GM19397 (cell line): ENCODE data around the gene NEIL3.
A peak's percentile ranks its signal among the peaks of the same experiment; 100 is the strongest.
"Not testable (repeated sequence)": the region's sequence is repeated elsewhere in the genome, so short reads cannot be mapped to it uniquely, and the experiment has no call there.

Experiments
- ATAC-seq: cut with Tn5 transposase; IDR thresholded peaks from one replicate; pipeline ENCODE4 v1.9.1; 2021; ENCODE audit warnings: mild to moderate bottlenecking, moderate library complexity; ENCODE audit not compliant: unreplicated experiment

NEIL3 gene

GRCh38 chr4:177301126-177301639 lies 8.5 kb upstream of the NEIL3 start:
- ATAC-seq: no peak

- ATAC-seq: no peak
Observed at GRCh38 chr4:177302371-177303100, 7.1 kb upstream of the NEIL3 start.

DNA sequence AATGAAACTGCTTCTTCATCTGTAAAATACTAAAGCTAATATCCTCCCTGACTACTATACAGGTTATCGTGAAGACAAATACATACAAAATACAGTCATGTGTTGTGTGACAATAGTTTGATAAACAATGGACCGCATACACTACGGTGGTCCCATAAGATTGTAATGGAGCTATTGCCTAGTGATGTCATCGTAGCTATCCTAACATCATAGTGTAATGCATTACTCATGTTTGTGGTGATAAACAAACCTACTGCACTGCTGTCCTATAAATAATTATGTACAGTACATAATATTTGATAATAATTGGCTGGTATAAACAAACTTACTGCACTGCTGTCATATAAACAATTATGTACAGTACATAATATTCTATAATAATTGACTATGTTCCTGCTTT lies 5.6 kb upstream of the NEIL3 start:
- no peak for ATAC-seq

- not testable (repeated sequence) for ATAC-seq
Observed at GRCh38 chr4:177304864-177305263, 4.8 kb upstream of the NEIL3 start.

DNA sequence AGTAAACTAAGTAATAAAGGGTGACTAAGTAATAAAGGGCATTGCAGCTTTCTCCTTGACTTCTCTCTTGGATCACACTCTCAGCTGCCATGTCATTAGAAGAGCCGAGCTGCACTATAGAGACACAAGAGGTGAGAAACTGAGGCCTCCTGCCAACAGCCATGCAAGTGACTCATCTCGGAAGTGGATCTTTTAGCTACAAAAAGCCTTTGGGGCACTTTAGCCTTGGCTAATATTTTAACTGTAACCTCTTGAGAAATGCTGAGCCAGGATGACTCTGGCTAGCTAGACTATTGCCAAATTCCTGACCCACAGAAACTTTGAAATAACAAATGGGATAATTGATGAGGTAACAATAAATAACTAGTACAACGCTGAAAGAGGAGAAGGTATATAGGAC lies 1.5 kb upstream of the NEIL3 start:
- ATAC-seq: no peak

GRCh38 chr4:177308847-177309521 lies 690 bp upstream of the NEIL3 start:
- ATAC-seq: no peak

DNA sequence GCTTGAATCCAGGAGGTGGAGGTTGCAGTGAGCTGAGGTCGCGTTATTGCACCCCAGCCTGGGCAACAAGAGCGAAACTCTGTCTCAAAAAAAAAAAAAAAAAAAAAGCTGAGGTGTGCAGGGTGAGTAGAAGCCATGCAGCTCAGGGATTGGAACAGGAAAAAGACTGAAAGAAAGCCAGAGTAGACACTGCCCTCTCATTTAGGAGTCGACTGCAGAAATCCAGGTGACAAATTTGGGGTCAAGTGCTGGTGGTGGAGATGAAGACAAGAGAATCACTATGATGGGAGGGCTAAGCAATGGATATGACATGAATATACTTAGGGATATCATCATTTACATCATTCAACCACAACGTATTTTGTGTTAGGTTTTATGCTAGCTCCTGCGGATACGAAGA lies 1.9 kb downstream of the NEIL3 start:
- ATAC-seq: no peak

- no peak for ATAC-seq
Observed at GRCh38 chr4:177313263-177313662, 3.6 kb downstream of the NEIL3 start.

DNA sequence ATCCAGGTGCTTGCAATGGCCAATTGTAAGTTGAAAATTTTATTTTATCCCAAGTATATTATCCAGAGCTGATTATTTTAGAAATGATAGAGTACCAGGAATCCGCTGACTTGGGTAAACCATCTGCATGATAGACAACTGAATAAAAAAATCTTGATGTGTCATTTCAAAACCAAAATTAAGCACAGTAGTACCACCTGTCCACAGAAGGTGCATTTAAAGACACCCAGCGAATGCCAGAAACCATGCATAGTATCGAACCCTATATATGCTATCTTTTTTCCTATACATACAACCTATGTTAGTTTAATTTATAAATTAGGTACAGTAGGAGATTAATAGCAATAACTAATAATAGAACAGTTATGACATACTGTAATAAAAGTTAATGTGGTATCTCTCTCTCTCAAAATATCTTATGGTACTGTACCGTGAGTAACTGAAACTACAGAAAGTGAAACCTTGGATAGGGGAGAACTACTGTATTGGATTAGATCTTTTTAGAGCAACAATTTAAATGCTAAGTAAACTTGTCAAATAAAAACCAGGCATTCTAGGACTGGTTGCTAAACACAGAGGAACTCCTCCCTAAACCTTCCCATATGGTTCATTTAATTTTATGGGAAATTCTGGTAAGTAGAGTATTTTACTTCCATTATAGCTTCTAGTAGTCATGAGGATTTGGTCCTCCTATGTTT lies 6.2 kb downstream of the NEIL3 start:
- ATAC-seq: no peak

DNA sequence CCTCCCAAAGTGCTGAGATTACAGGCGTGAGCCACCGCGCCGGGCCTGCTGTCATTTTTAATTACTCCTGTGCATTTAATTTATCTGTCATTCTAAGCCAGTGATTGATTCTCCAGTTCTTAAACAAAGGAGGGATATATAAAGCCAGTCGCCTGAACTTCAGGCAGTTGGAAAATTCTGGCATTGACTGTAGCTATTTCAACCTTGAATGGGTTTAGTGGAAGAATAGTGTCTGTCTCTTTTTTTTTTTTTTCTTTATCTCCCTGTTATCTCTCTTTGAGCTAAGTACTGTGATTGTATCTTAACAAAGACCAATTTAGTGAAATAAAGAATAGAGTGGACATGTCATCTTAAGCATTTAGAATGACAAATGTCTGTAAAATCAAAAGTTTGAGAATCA lies 11.0 kb downstream of the NEIL3 start:
- no peak for ATAC-seq

- ATAC-seq: no peak
Observed at GRCh38 chr4:177321647-177322046, 12.0 kb downstream of the NEIL3 start.

GRCh38 chr4:177322266-177322665 lies 12.6 kb downstream of the NEIL3 start:
- no peak for ATAC-seq

DNA sequence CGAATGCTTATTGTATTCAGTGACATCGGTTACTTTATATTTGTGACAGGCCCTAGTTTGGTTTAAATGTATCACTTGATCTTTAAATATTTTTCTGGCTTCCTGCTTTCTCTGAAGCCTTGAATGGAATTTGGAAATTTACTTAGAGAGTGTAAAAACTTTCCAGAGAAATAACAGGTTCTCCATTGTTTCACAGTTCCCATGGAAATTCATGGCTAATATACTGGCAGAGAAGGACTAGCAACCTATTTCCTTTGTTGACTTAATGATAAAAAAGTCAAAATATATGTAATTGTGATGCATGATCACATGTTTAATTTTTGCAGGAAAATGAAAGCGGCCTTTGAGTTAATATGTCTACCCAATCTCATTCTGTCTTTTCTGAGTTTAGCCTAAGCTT lies 13.2 kb downstream of the NEIL3 start:
- ATAC-seq: no peak

- ATAC-seq: no peak
Observed at GRCh38 chr4:177323416-177323815, 13.7 kb downstream of the NEIL3 start.

DNA sequence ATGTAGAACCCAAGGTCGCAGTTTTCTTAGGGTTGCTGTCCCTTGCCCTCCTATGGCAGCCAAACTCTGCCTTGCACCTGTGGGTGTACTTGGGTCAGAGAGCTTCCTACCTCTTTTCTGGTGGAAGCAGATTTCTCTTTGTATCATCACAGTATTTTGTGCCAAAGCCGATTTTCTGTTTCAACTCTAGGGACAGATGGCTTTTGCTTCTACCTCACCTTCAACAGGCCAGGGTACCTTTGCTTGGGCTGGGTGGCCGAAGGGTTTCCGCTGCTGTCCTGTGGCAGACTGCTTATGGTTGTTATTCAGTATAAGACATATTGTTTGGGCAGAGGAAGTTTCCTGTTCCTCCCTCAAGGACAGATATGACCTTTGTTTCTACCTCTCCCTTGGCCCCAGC lies 22.4 kb downstream of the NEIL3 start:
- no peak for ATAC-seq

DNA sequence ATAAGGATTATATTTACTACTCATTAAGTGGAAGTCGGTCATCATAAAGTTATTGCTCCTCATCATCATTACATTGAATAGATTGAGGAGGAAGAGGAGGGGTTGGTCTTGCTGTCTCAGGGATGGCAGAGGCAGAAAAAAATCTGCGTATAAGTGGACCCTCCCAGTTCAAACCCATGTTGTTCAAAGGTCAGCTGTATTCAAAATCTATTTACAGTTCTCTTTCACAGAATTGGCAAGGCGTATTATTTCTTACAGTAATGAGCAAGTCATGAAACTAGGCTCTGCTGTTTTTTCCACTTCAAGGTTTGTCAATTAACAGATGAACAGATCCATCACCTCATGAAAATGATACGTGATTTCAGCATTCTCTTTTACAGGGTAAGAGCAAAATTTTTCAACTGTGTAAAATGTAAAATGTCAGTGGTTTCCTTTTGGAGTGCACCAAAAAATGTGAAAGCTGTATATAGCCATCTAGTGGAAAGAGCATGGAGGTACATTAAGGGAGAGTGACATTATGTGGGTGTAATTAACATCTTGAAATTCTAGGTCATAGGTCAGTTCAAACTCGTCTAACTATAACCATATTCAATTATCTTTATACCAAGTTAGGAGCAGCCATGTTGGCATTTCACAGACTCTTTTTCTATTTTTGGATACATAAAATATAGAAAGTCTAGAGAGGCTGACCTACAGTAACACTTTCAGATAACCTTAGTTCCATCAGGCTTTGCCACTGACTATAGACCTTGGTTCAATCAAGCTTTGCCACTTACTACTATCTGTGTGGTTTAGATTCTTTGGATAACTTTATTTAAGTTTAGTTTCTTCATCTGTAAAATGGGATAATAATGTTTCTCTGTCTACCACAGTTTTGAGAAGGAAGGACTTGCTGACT lies 30.1 kb downstream of the NEIL3 start:
- ATAC-seq: peak; percentile 93

GRCh38 chr4:177348348-177348747 lies 38.7 kb downstream of the NEIL3 start:
- ATAC-seq: no peak

DNA sequence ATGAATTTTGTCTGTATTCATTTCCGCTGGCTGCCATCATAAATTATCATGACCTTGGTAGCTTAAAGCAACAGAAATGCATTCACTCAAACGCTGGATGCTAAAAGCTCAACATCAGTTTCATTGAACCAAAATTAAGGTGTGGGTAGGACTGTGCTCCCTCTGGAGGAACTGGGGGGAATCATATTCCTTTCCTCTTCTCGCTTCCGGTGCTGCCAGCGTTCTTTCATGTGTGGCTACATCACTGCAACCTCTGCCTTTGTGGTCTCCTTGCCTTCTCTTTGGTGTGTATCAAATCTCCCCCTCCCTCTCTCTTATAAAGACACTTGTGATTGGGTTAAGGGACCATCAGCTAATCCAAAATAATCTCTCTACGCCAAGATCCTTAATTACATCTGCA lies 39.5 kb downstream of the NEIL3 start:
- ATAC-seq: no peak

DNA sequence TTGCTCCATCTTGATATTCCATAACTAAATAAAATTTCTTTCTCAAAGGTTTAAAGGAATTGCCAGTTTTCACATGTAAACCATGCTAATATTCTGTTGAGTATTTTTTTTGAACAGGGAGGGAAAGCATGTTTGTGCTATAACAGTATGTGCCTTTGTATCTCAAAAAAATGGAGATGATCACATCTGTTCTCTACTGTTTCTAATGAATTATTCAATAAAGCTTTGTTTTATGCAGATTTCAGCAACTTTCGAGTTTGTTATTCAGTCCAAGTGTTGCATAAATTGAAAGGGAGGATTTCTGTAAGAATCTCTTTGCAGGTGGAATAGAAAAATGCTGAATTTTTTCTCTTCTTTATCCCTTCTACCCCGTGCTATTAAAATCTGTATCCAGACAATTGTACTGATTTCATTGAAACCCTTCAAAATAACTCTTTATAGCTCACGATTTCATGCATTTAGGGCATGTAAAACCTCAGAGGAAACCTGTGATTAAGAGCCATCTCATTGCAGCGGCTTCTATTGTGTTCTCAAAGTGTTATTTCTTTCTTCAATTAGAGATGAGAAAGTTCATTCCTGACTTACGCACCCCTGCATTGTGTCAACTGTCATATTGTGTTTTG lies 42.1 kb downstream of the NEIL3 start:
- no peak for ATAC-seq

- no peak for ATAC-seq
Observed at GRCh38 chr4:177356206-177356605, 46.5 kb downstream of the NEIL3 start.
